Measurements from ENCODE around the gene HECW1.
"Not testable (repeated sequence)": the region's sequence is repeated elsewhere in the genome, so short reads cannot be mapped to it uniquely, and the experiment has no call there.

HECW1 gene

GRCh38 chr7:43112459-43112940 is at the start of gene HECW1:
TSS of gene HECW1 (plus strand) at chr7:43112647. CDS start at chr7:43243906, 131,259 bp downstream.
- DNase-seq (ENCODE audit: low read depth) = no peak

- DNase-seq (ENCODE audit: low read depth) = no peak
Measured at GRCh38 chr7:43071604-43072003, 40.8 kb upstream of the HECW1 start.

- DNase-seq (ENCODE audit: low read depth) = no peak
Measured at GRCh38 chr7:43072530-43072929, 39.9 kb upstream of the HECW1 start.

GRCh38 chr7:43073811-43074210 is 38.6 kb upstream of the HECW1 start:
- not testable (repeated sequence) for DNase-seq (ENCODE audit: low read depth)

GRCh38 chr7:43076189-43076605 is 36.2 kb upstream of the HECW1 start:
- DNase-seq (ENCODE audit: low read depth) = no peak

- no peak for DNase-seq (ENCODE audit: low read depth)
Measured at GRCh38 chr7:43076606-43077005, 35.8 kb upstream of the HECW1 start.

- DNase-seq (ENCODE audit: low read depth) = no peak
Measured at GRCh38 chr7:43077285-43077684, 35.2 kb upstream of the HECW1 start.

GRCh38 chr7:43077732-43078391 is 34.6 kb upstream of the HECW1 start:
- DNase-seq (ENCODE audit: low read depth) = no peak

- DNase-seq (ENCODE audit: low read depth) = no peak
Measured at GRCh38 chr7:43078794-43079193, 33.7 kb upstream of the HECW1 start.

- DNase-seq (ENCODE audit: low read depth) = no peak
Measured at GRCh38 chr7:43081603-43082002, 30.8 kb upstream of the HECW1 start.

GRCh38 chr7:43083106-43083505 is 29.3 kb upstream of the HECW1 start:
- DNase-seq (ENCODE audit: low read depth) = no peak

- no peak for DNase-seq (ENCODE audit: low read depth)
Measured at GRCh38 chr7:43085017-43085416, 27.4 kb upstream of the HECW1 start.

- no peak for DNase-seq (ENCODE audit: low read depth)
Measured at GRCh38 chr7:43085992-43086391, 26.5 kb upstream of the HECW1 start.

- no peak for DNase-seq (ENCODE audit: low read depth)
Measured at GRCh38 chr7:43092819-43093218, 19.6 kb upstream of the HECW1 start.

- no peak for DNase-seq (ENCODE audit: low read depth)
Measured at GRCh38 chr7:43096875-43097274, 15.6 kb upstream of the HECW1 start.

- no peak for DNase-seq (ENCODE audit: low read depth)
Measured at GRCh38 chr7:43099750-43100149, 12.7 kb upstream of the HECW1 start.

GRCh38 chr7:43104874-43105520 is 7.5 kb upstream of the HECW1 start:
- no peak for DNase-seq (ENCODE audit: low read depth)

- no peak for DNase-seq (ENCODE audit: low read depth)
Measured at GRCh38 chr7:43105521-43106120, 6.8 kb upstream of the HECW1 start.

GRCh38 chr7:43108255-43109011 is 4.0 kb upstream of the HECW1 start:
- no peak for DNase-seq (ENCODE audit: low read depth)

GRCh38 chr7:43110791-43111535 is 1.5 kb upstream of the HECW1 start:
- DNase-seq (ENCODE audit: low read depth) = no peak

GRCh38 chr7:43111630-43112458 is 603 bp upstream of the HECW1 start:
- no peak for DNase-seq (ENCODE audit: low read depth)
